Cardiac muscle cell (in vitro differentiated cells and primary cell): Measurements from ENCODE around the gene ATP8A2. TPM values are rescaled to one million over a fixed set of nuclear protein-coding genes. Genes with fewer than 3 reads are reported as not detected.

Experiments used
- DNase-seq, 2 donors: peaks; one replicate each; pipeline versions ENCODE4 v3.0.0 to v3.0.0-alpha.2; 2010 to 2017; ENCODE audit warnings: low read depth in 1 of 2, low spot score in 1 of 2
- H3K27ac ChIP-seq: fragments of 200-600 bp; sonication (generic); 2 replicates; pipeline ENCODE4 v1.5.1; 2016
- H3K27me3 ChIP-seq: fragments of 200-600 bp; sonication (generic); 2 replicates; pipeline ENCODE4 v1.6.0; 2016; ENCODE audit warnings: control low read depth
- H3K36me3 ChIP-seq: fragments of 200-600 bp; sonication (generic); 2 replicates; pipeline ENCODE4 v1.5.1; 2016; ENCODE audit warnings: control low read depth
- H3K4me1 ChIP-seq: fragments of 200-600 bp; sonication (generic); 2 replicates; pipeline ENCODE4 v1.8.1; 2017; ENCODE audit warnings: low read depth, mild to moderate bottlenecking, mixed run types
- H3K4me3 ChIP-seq: fragments of 200-600 bp; sonication (generic); 2 replicates; pipeline ENCODE4 v1.5.1; 2016; ENCODE audit warnings: mild to moderate bottlenecking
- H3K9me3 ChIP-seq: fragments of 200-600 bp; sonication (generic); 2 replicates; pipeline ENCODE4 v1.5.1; 2017; ENCODE audit warnings: low read depth, mild to moderate bottlenecking, control low read depth
- polyA plus RNA-seq: library from polyadenylated mRNA; unstranded; fragments of >200 nt; fragmentation: Nextera tagmentation; extraction: Ambion mirVana; gene quantifications from 2 replicates; pipeline ENCODE4 v1.2.1, GENCODE V29; 2016
- total RNA-seq: library from RNA; depleted of rRNA; stranded (reverse); fragments of >200 nt; gene quantifications from 2 replicates; pipeline ENCODE4 v1.2.3, GENCODE V29; 2016
- TF ChIP-seq, protein P1 (sequence below): IDR thresholded peaks from 2 replicates; pipeline ENCODE4 v1.5.1; 2012; ENCODE audit warnings: low read depth, mild to moderate bottlenecking, low read length

ATP8A2 gene
- total and polyA plus RNA-seq, 2 experiments from 2014 or later = 0.86 to 0.89 TPM

DNA sequence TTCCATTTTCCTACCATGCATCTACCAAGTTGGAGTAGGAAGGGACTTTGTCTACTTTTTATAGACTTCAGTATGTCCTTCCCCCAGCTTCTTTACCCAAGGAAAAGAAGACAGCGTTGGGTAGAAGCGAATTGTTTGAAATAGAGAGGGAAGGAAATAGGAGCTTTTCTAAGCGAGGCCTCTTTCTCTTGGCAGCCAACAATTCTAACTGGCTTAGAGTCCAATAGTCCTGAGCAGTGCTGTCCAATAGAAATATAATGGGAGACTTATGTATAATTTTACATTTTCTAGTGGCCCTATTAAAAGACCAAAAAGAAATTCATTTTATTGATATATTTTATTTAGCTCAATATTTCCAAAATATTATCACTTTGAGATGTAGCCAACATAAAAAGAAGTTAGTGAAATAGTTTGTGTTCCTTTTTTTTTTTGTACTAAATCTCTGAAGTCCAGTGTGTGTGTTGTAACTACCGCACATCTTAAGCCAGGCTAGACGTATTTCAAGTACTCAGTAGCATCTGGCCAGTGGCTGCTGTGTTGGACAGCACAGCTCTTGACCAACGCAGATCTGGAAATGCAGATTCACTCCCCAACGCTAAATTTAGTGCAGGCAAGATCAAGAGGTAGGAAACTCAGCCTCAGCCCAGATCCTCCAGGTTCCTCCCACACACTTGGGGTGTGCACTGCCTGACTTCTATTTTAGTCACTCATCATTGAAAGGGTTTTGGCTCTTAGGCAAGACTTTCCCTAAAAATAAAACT, 500.9 kb downstream of the ATP8A2 start:
- no peaks in the 10 kb centered on the region for H3K27me3 ChIP-seq
- peak; percentile 51 to 72 for DNase-seq
- H3K9me3 ChIP-seq = no peaks in the 10 kb centered on the region
- peaks cover 10% of the 10 kb centered on the region for H3K4me1 ChIP-seq
- H3K36me3 ChIP-seq = no peaks in the 10 kb centered on the region
- TF ChIP-seq, protein P1, sequence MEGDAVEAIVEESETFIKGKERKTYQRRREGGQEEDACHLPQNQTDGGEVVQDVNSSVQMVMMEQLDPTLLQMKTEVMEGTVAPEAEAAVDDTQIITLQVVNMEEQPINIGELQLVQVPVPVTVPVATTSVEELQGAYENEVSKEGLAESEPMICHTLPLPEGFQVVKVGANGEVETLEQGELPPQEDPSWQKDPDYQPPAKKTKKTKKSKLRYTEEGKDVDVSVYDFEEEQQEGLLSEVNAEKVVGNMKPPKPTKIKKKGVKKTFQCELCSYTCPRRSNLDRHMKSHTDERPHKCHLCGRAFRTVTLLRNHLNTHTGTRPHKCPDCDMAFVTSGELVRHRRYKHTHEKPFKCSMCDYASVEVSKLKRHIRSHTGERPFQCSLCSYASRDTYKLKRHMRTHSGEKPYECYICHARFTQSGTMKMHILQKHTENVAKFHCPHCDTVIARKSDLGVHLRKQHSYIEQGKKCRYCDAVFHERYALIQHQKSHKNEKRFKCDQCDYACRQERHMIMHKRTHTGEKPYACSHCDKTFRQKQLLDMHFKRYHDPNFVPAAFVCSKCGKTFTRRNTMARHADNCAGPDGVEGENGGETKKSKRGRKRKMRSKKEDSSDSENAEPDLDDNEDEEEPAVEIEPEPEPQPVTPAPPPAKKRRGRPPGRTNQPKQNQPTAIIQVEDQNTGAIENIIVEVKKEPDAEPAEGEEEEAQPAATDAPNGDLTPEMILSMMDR = no peak
- H3K27ac ChIP-seq = peak overlapping the region; percentile 69
- H3K4me3 ChIP-seq = no peak overlapping the region

DNA sequence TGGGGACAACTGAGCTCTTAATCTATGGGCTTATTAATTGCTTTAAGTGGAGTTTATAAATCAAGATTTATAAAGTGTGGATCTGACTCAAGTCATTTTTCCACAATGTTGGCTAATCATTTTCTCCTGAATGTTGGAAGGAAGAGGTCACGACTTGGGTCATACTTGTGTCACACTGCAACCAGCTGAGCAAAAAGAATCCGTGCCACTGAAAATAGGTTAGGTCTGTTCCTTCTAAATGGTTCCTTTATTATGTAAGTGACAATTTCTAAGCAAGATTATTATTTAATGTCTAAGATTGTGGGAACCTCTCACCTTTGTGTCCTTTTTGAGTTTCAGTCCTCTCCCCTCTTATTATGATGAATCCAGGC, 501.5 kb downstream of the ATP8A2 start:
- Histone ChIP-seq H3K27me3 (no peaks in the 10 kb centered on the region), H3K4me1 (peaks cover 10% of the 10 kb centered on the region), H3K27ac (peak overlapping the region; percentile 69), H3K36me3 (no peaks in the 10 kb centered on the region), H3K4me3 (no peak overlapping the region), H3K9me3 (no peaks in the 10 kb centered on the region)
- DNase-seq = no peak
- TF ChIP-seq, protein P1 = no peak

GRCh38 chr13:25874064-25874737, 502.4 kb downstream of the ATP8A2 start:
- DNase-seq = no peak
- TF ChIP-seq, protein P1 = no peak
- no peaks in the 10 kb centered on the region for H3K36me3 ChIP-seq
- H3K4me3 ChIP-seq = no peak overlapping the region
- H3K9me3 ChIP-seq = no peaks in the 10 kb centered on the region
- H3K27ac ChIP-seq = no peak overlapping the region
- no peaks in the 10 kb centered on the region for H3K27me3 ChIP-seq
- H3K4me1 ChIP-seq = peaks cover 10% of the 10 kb centered on the region

GRCh38 chr13:25874907-25875306, 503.1 kb downstream of the ATP8A2 start:
- Histone ChIP-seq H3K36me3 (no peaks in the 10 kb centered on the region), H3K4me3 (no peak overlapping the region), H3K27me3 (no peaks in the 10 kb centered on the region), H3K9me3 (no peaks in the 10 kb centered on the region), H3K4me1 (peaks cover 10% of the 10 kb centered on the region), H3K27ac (no peak overlapping the region)
- no peak for DNase-seq
- TF ChIP-seq, protein P1 = no peak

- TF ChIP-seq, protein P1 = no peak
- no peaks in the 10 kb centered on the region for H3K36me3 ChIP-seq
- peaks cover 10% of the 10 kb centered on the region for H3K4me1 ChIP-seq
- no peaks in the 10 kb centered on the region for H3K27me3 ChIP-seq
- H3K9me3 ChIP-seq = no peaks in the 10 kb centered on the region
- DNase-seq = no peak
- no peak overlapping the region for H3K4me3 ChIP-seq
- no peak overlapping the region for H3K27ac ChIP-seq
These were observed 504.5 kb downstream of the ATP8A2 start for GRCh38 chr13:25876247-25876646.
